ENCODE measurements around the gene PRDM11. TPM values are rescaled to one million over a fixed set of nuclear protein-coding genes. Genes with fewer than 3 reads are reported as not detected.

Gene PRDM11
- total RNA-seq, 1 donor from 2014 or later, result 32.9 TPM

- Mint-ChIP-seq H3K9me3 (ENCODE audit: low read depth) (peaks cover 4% of the 10 kb centered on the region), H3K4me1 (ENCODE audit: low read depth) (peaks cover 20% of the 10 kb centered on the region), H3K27me3 (ENCODE audit: low read depth) (peaks cover 25% of the 10 kb centered on the region), H3K27ac (ENCODE audit: unreplicated experiment) (no peak overlapping the region), H3K4me3 (ENCODE audit: unreplicated experiment) (no peak overlapping the region), H3K36me3 (ENCODE audit: low read depth) (peaks cover 1% of the 10 kb centered on the region)
- DNase-seq (ENCODE audit: low spot score), result no peak
- no peak for TF ChIP-seq CTCF (IDR thresholded peaks at IDR 0.05)
Observed at GRCh38 chr11:45269678-45270077, 123.2 kb downstream of the PRDM11 start.

- TF ChIP-seq CTCF (IDR thresholded peaks at IDR 0.05), result no peak
- no peak for DNase-seq (ENCODE audit: low spot score)
- peaks cover 4% of the 10 kb centered on the region for H3K9me3 Mint-ChIP-seq (ENCODE audit: low read depth)
- H3K27me3 Mint-ChIP-seq (ENCODE audit: low read depth), result peaks cover 30% of the 10 kb centered on the region
- H3K4me3 Mint-ChIP-seq (ENCODE audit: unreplicated experiment), result no peak overlapping the region
- no peak overlapping the region for H3K27ac Mint-ChIP-seq (ENCODE audit: unreplicated experiment)
- peaks cover 5% of the 10 kb centered on the region for H3K4me1 Mint-ChIP-seq (ENCODE audit: low read depth)
- peaks cover 2% of the 10 kb centered on the region for H3K36me3 Mint-ChIP-seq (ENCODE audit: low read depth)
Observed at GRCh38 chr11:45270946-45271716, 124.7 kb downstream of the PRDM11 start.

- H3K36me3 Mint-ChIP-seq (ENCODE audit: low read depth), result peaks cover 3% of the 10 kb centered on the region
- H3K27ac Mint-ChIP-seq (ENCODE audit: unreplicated experiment), result no peak overlapping the region
- peaks cover 36% of the 10 kb centered on the region for H3K27me3 Mint-ChIP-seq (ENCODE audit: low read depth)
- peaks cover 4% of the 10 kb centered on the region for H3K9me3 Mint-ChIP-seq (ENCODE audit: low read depth)
- no peaks in the 10 kb centered on the region for H3K4me1 Mint-ChIP-seq (ENCODE audit: low read depth)
- no peak for TF ChIP-seq CTCF (IDR thresholded peaks at IDR 0.05)
- DNase-seq (ENCODE audit: low spot score), result no peak
- H3K4me3 Mint-ChIP-seq (ENCODE audit: unreplicated experiment), result no peak overlapping the region
Observed at GRCh38 chr11:45272701-45273100, 126.3 kb downstream of the PRDM11 start.

GRCh38 chr11:45273509-45273908 is 127.1 kb downstream of the PRDM11 start:
- no peak for TF ChIP-seq CTCF (IDR thresholded peaks at IDR 0.05)
- Mint-ChIP-seq H3K36me3 (ENCODE audit: low read depth) (peaks cover 3% of the 10 kb centered on the region), H3K27ac (ENCODE audit: unreplicated experiment) (no peak overlapping the region), H3K9me3 (ENCODE audit: low read depth) (peaks cover 4% of the 10 kb centered on the region), H3K4me1 (ENCODE audit: low read depth) (no peaks in the 10 kb centered on the region), H3K27me3 (ENCODE audit: low read depth) (peaks cover 39% of the 10 kb centered on the region), H3K4me3 (ENCODE audit: unreplicated experiment) (no peak overlapping the region)
- DNase-seq (ENCODE audit: low spot score), result no peak

- peaks cover 4% of the 10 kb centered on the region for H3K9me3 Mint-ChIP-seq (ENCODE audit: low read depth)
- peaks cover 2% of the 10 kb centered on the region for H3K36me3 Mint-ChIP-seq (ENCODE audit: low read depth)
- peaks cover 35% of the 10 kb centered on the region for H3K27me3 Mint-ChIP-seq (ENCODE audit: low read depth)
- H3K4me1 Mint-ChIP-seq (ENCODE audit: low read depth), result no peaks in the 10 kb centered on the region
- no peak overlapping the region for H3K27ac Mint-ChIP-seq (ENCODE audit: unreplicated experiment)
- no peak for DNase-seq (ENCODE audit: low spot score)
- no peak for TF ChIP-seq CTCF (IDR thresholded peaks at IDR 0.05)
- no peak overlapping the region for H3K4me3 Mint-ChIP-seq (ENCODE audit: unreplicated experiment)
Observed at GRCh38 chr11:45274206-45274605, 127.8 kb downstream of the PRDM11 start.

Measured in chondrocyte (in vitro differentiated cells).